Choroid plexus epithelial cell (primary cell): Measurements from ENCODE around the gene ZNF135.
A peak's percentile ranks its signal among the peaks of the same experiment; 100 is the strongest.

Source experiments
- DNase-seq: peaks from one replicate; pipeline ENCODE4 v3.0.0-alpha.2; 2010; ENCODE audit warnings: low read depth
- H3K4me3 ChIP-seq: 2 replicates; pipeline ENCODE4 v1.5.1; 2011; ENCODE audit warnings: low read depth, mild to moderate bottlenecking, control low read depth, low read length, moderate library complexity
- TF ChIP-seq, protein P1 (sequence below): conservative IDR thresholded peaks from 2 replicates; pipeline ENCODE4 v1.5.1; 2011; ENCODE audit warnings: low read depth, mild to moderate bottlenecking, control low read depth, inconsistent platforms, low read length, moderate library complexity

The ZNF135 gene

DNA sequence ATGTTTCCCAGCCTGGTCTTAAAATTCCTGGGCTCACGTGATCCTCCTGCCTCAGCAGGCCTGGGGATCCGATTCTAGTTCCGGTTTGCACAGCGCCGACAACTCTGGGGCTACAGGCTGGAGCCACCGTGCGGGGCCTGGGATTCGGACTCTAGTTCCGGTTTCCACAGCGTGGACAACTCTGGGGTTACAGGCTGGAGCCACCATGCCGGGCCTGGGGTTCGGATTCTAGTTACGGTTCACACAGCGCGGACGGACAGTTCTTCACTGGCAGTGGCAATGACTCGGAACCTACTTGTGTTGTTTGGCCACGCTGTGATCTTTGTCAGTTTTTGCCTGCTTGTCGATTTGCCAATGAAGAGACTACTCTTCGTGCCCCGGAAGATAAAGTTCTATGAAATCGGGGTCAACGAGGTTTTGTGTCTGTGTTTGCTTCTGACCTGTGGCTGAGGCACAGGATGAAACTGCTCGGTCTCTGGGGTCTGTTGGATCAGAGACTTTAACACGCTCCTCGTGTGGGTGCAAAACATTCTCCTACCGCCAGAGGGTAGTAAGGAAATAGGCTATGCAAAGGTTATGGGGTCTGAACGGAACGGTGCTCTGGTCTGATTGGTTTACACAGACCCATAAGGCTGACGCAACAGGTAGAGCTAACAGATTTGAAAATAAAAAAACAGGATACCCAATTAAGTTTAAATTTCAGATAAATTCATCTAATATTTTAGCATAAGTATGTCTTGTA is 37.4 kb upstream of the ZNF135 start:
- peak; percentile 55 for DNase-seq
- H3K4me3 ChIP-seq, result no peak overlapping the region
- TF ChIP-seq, protein P1, sequence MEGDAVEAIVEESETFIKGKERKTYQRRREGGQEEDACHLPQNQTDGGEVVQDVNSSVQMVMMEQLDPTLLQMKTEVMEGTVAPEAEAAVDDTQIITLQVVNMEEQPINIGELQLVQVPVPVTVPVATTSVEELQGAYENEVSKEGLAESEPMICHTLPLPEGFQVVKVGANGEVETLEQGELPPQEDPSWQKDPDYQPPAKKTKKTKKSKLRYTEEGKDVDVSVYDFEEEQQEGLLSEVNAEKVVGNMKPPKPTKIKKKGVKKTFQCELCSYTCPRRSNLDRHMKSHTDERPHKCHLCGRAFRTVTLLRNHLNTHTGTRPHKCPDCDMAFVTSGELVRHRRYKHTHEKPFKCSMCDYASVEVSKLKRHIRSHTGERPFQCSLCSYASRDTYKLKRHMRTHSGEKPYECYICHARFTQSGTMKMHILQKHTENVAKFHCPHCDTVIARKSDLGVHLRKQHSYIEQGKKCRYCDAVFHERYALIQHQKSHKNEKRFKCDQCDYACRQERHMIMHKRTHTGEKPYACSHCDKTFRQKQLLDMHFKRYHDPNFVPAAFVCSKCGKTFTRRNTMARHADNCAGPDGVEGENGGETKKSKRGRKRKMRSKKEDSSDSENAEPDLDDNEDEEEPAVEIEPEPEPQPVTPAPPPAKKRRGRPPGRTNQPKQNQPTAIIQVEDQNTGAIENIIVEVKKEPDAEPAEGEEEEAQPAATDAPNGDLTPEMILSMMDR, result peak; percentile 54

DNA sequence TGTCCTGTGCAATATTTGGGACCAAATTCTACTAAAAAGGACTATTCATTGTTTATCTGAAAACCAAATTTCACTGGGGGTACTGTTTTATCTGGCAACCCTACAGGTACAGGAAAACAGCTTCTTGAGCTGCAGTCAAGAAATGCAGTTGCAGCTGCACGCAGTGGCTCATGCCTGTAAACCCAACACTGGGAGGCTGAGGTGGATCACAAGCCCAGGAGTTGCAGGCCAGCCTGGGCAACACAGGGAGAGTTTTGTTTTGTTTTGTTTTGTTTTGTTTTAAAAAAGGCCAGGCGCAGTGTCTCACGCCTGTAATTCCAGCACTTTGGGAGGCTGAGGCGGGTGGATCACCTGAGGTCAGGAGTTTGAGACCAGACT is 36.8 kb upstream of the ZNF135 start:
- TF ChIP-seq, protein P1, result no peak
- no peak overlapping the region for H3K4me3 ChIP-seq
- DNase-seq, result no peak

DNA sequence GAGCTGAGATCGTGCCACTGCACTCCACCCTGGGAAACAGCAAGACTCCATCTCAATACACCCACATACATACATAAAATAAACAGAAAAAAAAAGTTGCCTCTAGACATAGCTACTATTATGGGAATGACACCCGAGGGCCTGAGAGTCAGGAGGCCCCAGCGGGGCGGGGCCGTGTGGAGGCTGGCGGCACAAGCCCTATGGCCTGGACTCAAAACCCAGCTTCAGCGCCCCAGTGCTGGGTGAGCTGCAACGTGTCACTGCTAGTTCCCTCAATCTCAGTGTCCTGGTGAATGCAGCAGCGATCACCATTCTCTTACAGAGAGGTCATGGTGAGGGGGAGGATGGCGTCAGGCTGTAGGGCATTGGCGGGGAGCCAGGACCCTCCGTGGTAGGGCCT is 34.4 kb upstream of the ZNF135 start:
- no peak for DNase-seq
- TF ChIP-seq, protein P1, result no peak
- no peak overlapping the region for H3K4me3 ChIP-seq

GRCh38 chr19:58033741-58034476 is 25.2 kb upstream of the ZNF135 start, which contains the start of gene ZSCAN1:
ZSCAN1 (plus strand) TSS chr19:58034025; CDS start chr19:58037837, 3,812 bp downstream.
- DNase-seq, result peak; percentile 58
- TF ChIP-seq, protein P1, result no peak
- peak within 1 kb of the TSS; percentile 38 for H3K4me3 ChIP-seq

DNA sequence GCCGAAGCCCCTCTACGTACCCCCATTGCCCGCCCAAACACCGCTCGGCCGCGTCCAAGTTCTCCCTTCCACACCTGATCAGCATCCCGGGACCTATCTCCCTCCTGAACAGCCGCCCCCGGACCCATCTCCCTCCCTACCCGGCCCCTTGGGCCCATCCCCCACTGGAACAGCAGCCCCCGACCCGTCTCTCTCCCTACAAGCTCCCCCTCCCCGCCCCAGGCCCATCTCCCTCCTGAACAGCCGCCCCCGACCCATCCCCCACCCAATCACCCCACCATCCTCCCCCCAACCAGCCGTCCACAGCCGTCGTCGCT is 24.6 kb upstream of the ZNF135 start:
- peak overlapping the region; percentile 11 for H3K4me3 ChIP-seq
- TF ChIP-seq, protein P1, result no peak
- no peak for DNase-seq

DNA sequence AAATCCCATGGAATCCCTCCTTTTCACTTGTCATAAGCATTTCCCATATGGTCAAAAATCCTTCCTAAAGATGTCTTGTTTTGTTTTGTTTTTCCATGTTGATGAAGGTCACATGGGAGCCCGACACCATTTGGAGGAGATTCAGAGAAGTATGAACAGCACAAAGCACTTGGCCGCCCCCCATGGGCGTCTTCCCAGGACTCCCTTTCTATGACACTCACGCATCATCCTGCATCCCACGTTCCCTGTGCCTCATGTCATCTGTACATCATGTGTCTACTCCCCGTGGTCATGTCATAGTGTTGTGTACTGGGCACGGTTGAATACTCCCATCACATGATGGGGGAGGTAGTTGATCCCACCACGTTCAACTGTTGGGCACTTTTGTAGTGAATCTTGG is 23.2 kb upstream of the ZNF135 start:
- H3K4me3 ChIP-seq, result no peak overlapping the region
- TF ChIP-seq, protein P1, result no peak
- no peak for DNase-seq
